Choroid plexus epithelial cell (primary cell): ENCODE data around the gene MAP3K21.
A peak's percentile ranks its signal among the peaks of the same experiment; 100 is the strongest.

Source experiments
- DNase-seq: peaks from one replicate; pipeline ENCODE4 v3.0.0-alpha.2; 2010; ENCODE audit warnings: low read depth
- H3K4me3 ChIP-seq: 2 replicates; pipeline ENCODE4 v1.5.1; 2011; ENCODE audit warnings: low read depth, mild to moderate bottlenecking, control low read depth, low read length, moderate library complexity
- TF ChIP-seq, protein P1 (sequence below): conservative IDR thresholded peaks from 2 replicates; pipeline ENCODE4 v1.5.1; 2011; ENCODE audit warnings: low read depth, mild to moderate bottlenecking, control low read depth, inconsistent platforms, low read length, moderate library complexity

Gene MAP3K21

DNA sequence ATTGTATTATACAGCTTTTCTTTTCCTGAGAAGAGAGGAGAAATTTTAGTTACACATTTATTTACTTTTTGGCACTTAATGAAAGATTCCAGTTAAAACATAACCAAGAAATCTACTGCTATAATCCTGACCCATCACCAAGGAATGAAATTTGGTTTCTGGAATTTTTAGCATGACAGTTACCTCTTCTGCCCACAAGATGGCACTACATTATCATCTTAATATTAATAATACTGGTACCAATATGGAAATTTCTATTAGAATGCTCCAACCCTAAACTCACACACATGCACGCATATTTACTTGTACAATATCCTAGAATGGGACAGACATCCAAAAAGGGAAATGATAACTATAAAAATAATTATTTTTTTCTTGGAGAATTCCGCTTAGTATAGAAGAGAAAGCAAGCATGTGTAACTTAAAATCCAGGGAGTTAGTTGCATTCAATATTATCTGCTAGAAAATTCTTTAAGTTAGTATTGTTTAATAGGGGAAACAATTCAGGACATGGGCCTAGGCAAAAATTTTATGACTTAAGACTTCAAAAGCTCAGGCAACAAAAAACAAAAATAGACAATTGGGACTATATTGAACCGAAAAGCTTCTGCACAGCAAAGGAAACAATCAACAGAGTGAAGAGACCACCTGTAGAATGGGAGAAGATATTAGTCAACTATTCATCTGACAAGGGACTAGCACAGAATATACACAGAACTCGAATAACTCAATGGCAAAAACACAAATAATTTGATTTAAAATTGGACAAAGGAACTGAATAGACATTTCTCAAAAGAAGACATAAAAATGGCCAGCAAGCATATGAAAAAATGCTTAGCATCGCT, 37.4 kb downstream of the MAP3K21 start:
- TF ChIP-seq, protein P1, sequence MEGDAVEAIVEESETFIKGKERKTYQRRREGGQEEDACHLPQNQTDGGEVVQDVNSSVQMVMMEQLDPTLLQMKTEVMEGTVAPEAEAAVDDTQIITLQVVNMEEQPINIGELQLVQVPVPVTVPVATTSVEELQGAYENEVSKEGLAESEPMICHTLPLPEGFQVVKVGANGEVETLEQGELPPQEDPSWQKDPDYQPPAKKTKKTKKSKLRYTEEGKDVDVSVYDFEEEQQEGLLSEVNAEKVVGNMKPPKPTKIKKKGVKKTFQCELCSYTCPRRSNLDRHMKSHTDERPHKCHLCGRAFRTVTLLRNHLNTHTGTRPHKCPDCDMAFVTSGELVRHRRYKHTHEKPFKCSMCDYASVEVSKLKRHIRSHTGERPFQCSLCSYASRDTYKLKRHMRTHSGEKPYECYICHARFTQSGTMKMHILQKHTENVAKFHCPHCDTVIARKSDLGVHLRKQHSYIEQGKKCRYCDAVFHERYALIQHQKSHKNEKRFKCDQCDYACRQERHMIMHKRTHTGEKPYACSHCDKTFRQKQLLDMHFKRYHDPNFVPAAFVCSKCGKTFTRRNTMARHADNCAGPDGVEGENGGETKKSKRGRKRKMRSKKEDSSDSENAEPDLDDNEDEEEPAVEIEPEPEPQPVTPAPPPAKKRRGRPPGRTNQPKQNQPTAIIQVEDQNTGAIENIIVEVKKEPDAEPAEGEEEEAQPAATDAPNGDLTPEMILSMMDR, result peak; percentile 61
- H3K4me3 ChIP-seq, result no peak overlapping the region
- peak; percentile 39 for DNase-seq

DNA sequence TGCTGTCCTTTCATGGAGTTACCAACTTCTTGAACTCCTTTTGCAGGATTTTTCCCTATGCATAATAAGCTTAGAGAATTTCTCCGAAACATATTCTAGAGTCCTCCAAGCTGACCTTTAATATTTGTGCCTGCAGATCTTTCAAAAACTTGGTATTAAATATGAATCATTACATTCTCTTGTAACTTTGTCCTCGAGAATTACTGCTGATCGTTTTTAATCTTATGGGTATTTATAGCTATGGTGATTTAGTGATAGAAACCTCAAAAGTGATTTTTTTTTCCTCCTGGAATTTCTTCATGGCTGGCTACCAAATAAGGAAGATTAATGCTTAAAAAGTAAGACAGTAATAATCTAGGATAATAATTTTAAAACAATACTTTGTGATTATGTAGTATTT, 39.1 kb downstream of the MAP3K21 start:
- TF ChIP-seq, protein P1, result no peak
- no peak for DNase-seq
- no peak overlapping the region for H3K4me3 ChIP-seq

DNA sequence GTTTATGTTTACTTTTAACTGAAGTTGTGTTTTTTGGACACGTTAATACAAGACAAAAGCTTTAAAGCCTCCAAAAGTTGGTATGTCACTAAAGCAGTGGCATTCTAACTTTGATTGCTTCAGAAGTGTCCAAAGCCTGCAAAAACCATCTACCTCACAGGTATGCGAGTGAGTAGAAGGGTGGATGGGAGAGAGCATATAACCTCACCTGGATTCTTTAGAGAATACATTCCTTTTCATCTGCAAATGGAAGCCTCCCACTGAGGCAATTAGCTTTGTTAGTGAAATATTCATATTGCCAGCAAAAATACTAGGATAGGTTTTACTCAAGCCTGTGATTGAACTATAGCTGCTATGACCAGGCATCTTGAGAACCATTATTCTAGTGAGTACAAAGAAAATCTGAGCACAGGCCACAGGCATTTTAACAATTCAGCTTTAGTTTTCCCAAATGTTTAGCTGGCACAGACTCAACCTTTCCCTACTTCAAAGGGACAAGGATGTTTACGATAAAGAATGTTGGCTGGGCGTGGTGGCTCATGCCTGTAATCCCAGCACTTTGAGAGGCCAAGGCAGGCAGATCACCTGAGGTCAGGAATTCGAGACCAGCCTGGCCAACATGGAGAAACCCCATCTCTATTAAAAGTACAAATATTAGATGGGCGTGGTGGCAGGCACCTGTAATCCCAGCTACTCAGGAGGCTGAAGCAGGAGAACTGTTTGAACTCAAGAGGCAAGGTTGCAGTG, 39.7 kb downstream of the MAP3K21 start:
- TF ChIP-seq, protein P1, result no peak
- no peak for DNase-seq
- H3K4me3 ChIP-seq, result no peak overlapping the region

DNA sequence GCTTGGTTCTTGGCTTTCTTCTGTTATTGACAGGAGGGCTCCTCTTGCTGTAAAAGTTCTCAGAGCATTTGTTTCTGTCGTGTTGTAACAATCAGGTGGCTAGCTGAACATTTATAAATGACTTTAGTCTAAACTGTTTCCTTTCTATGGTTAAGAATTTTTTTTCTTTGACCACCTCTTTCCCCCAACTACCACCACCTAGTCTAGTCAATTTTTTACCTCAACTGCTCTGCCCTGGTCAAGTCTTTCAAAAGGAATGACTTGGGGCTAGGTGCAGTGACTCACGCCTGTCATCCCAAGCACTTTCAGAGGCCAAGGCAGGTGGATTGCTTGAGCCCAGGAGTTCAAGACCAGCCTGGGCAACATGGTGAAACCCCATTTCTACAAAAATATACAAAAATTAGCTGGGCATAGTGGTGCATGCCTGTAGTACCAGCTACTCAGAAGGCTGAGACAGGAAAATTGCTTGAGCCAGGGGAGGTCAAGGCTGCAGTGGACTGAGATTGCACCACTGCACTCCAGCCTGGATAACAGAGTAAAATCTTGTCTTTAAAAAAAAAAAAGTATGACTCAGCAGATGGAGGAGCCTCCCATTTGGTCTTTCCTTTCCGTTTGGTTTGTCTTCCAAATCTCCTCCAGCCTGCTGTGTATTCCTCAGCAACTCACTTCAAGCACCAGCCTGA, 40.7 kb downstream of the MAP3K21 start:
- H3K4me3 ChIP-seq, result no peak overlapping the region
- peak; percentile 48 for DNase-seq
- TF ChIP-seq, protein P1, result no peak

DNA sequence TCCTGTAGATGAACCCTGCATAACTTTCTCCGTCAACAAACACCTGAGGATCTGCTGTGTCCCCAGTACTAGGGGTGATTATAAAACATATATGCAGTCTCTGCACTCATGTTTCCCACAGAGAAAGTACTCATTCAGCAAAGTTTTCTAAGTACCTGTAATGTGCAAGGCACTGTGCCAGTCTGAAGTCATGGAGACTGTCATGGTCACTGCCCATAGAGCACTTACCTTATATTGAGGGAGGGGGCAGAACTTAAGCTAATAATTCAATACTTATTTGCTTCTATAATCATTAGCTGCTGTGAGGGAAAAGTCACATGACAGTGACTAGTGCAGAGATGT, 41.2 kb downstream of the MAP3K21 start:
- H3K4me3 ChIP-seq, result no peak overlapping the region
- TF ChIP-seq, protein P1, result no peak

DNA sequence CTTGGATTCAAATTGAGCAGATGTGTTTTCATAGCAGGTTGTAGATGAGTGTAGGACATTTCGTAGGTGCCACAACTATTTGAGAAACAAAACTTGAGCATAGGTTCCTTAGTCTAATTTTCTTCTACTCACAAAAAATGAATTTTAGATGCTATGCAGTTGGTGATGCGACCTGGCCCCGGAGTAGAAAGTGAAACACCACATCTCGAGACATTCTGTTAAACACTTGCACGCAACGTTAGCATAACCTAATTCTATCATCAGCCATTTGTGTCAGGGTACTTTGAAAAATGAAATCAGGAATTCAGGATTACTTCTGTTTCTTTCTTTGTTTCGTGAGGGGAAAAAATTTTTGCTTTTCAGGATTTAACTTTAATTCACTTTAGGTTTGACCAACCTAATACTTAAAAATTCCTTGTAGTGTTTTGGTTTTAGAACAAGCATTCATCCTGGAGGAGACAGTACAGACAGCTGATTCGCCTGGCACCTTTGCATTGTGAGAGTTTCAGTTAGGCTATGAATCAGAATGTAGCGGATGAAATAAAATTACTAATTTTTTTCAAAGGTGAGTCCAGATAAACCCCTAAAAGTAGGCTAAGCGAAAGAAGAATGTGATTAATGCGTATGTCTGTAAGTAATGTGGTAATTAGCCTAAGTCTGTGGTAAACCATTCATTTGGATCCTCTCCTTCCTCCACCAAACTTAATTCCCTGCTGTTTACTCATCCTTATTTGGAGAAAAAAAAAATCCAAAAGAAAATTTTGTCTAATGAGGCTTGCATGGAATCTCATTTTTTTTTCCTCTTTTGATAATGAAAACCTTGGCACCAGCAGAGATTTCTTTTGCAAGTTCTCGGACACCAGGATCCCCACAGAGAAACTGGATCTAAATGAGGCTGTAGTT, 44.9 kb downstream of the MAP3K21 start:
- no peak for DNase-seq
- no peak overlapping the region for H3K4me3 ChIP-seq
- TF ChIP-seq, protein P1, result no peak

More for the DNA sequence above, 41.2 kb downstream of the MAP3K21 start:
- DNase-seq, result no peak
